Brain microvascular endothelial cell (primary cell): ENCODE measurements around the gene BMP7.
"Not testable (repeated sequence)": the region's sequence is repeated elsewhere in the genome, so short reads cannot be mapped to it uniquely, and the experiment has no call there.

Experiments
- DNase-seq: peaks from one replicate; pipeline ENCODE4 v3.0.0-alpha.2; 2020
- H3K27ac ChIP-seq: fragments of 250-450 bp; sonication (Bioruptor Pico); 2 replicates; pipeline ENCODE4 v1.5.1; 2020; ENCODE audit warnings: mild to moderate bottlenecking, moderate library complexity
- H3K27me3 ChIP-seq: fragments of 250-450 bp; sonication (Bioruptor Pico); replicated peaks from 2 replicates; pipeline ENCODE4 v1.5.1; 2020; ENCODE audit warnings: mild to moderate bottlenecking
- H3K36me3 ChIP-seq: fragments of 250-450 bp; sonication (Bioruptor Pico); replicated peaks from 2 replicates; pipeline ENCODE4 v1.5.1; 2020; ENCODE audit warnings: mild to moderate bottlenecking
- H3K4me3 ChIP-seq: 2 replicates; pipeline ENCODE4 v1.5.1; 2011; ENCODE audit warnings: low read depth, mild to moderate bottlenecking, control low read depth, low read length, moderate library complexity
- in situ Hi-C: cut with HindIII; loops from 2 replicates; pipeline ENCODE4 v1.10.0; 2017; ENCODE audit warnings: low sequenced_read_pairs, low pct_ligation_motif_present
- TF ChIP-seq, protein P1 (sequence below): IDR thresholded peaks from 2 replicates; pipeline ENCODE4 v1.5.1; 2011; ENCODE audit warnings: low read depth, mild to moderate bottlenecking, moderate library complexity, low read length, control low read depth, inconsistent platforms; ENCODE audit errors: missing control alignments

Gene BMP7

GRCh38 chr20:57287007-57287880 is 20.8 kb upstream of the BMP7 start:
- H3K4me3 ChIP-seq, result no peak overlapping the region
- H3K27me3 ChIP-seq, result peaks cover 44% of the 10 kb centered on the region
- no peak for DNase-seq
- TF ChIP-seq, protein P1, sequence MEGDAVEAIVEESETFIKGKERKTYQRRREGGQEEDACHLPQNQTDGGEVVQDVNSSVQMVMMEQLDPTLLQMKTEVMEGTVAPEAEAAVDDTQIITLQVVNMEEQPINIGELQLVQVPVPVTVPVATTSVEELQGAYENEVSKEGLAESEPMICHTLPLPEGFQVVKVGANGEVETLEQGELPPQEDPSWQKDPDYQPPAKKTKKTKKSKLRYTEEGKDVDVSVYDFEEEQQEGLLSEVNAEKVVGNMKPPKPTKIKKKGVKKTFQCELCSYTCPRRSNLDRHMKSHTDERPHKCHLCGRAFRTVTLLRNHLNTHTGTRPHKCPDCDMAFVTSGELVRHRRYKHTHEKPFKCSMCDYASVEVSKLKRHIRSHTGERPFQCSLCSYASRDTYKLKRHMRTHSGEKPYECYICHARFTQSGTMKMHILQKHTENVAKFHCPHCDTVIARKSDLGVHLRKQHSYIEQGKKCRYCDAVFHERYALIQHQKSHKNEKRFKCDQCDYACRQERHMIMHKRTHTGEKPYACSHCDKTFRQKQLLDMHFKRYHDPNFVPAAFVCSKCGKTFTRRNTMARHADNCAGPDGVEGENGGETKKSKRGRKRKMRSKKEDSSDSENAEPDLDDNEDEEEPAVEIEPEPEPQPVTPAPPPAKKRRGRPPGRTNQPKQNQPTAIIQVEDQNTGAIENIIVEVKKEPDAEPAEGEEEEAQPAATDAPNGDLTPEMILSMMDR, result no peak
- in situ Hi-C loops, result no loop called here
- no peaks in the 10 kb centered on the region for H3K36me3 ChIP-seq
- no peak overlapping the region for H3K27ac ChIP-seq

DNA sequence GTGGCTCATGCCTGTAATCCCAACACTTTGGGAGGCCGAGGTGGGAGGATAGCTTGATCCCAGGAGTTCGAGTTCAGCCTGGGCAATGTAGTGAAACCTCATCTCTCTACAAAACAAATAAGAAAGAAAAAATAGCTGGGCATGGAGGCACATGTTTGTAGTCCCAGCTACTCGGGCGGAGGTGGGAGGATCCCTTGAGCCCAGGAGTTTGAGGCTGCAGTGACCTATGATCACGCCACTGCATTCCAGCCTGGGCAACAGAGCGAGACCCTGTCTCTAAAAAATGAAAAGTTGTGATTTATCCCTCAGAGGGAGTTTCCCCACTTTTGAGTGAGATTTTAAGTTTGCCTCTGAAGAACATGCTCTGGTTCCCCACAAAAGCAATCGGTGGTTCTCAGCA is 17.4 kb upstream of the BMP7 start:
- DNase-seq, result no peak
- no peak overlapping the region for H3K27ac ChIP-seq
- no peaks in the 10 kb centered on the region for H3K36me3 ChIP-seq
- TF ChIP-seq, protein P1, result no peak
- in situ Hi-C loops, result no loop called here
- H3K4me3 ChIP-seq, result no peak overlapping the region
- peaks cover 40% of the 10 kb centered on the region for H3K27me3 ChIP-seq

DNA sequence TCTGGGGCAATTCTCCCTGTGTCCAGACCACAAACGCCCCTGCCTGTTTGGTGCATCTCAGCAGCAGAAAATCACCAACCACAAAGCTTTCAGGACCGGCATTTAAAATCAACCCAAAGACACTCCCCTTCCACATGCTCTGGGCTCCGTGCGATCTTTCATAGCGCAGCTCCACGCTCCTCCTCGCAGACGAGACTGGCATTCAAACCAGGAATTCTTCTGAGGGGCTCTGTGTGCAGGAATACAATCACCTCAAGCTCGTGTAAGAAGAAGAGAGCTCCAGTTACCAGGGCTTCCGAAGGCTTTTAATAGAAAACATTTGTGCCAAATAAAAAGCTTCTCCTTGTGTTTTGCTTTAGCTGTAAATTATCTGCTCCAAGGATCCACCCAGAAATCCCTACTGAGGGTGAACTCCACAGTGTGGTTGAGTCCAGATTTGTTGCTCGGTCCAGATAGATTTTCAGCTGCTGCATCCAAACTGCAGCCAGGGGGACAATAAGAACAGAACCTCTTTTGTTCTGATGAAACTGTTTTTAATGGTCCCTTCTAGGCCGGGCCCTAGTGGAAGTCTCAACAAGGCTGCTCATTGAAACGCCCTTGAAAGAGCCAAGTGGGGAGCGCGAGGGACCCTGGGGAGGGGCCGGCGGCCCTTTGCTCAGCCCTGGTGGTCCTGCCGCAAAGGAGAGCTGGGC is 16.4 kb upstream of the BMP7 start:
- no peak overlapping the region for H3K27ac ChIP-seq
- no peak overlapping the region for H3K4me3 ChIP-seq
- H3K27me3 ChIP-seq, result peaks cover 32% of the 10 kb centered on the region
- no peaks in the 10 kb centered on the region for H3K36me3 ChIP-seq
- in situ Hi-C loops, result no loop called here
- DNase-seq, result no peak
- TF ChIP-seq, protein P1, result no peak

DNA sequence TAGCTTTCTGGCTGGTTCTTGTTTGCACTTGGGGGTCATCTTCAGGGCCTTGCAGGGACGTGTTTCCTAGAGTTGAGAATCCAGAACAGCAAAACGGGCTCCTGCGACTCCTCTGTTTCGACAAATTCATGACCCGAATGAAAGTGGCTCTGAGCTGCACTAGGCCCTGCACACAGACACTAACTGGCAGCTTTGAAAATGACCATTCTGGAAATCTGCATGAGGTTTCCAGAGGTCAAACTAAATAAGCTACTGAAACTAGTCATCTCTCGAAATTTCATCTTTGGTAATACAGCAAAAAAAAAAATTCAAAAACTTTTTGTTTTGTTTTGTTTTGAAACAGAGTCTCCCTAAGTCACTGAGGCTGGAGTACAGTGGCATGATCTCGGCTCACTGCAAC is 15.5 kb upstream of the BMP7 start:
- Histone ChIP-seq H3K27me3 (peaks cover 27% of the 10 kb centered on the region), H3K36me3 (no peaks in the 10 kb centered on the region), H3K4me3 (no peak overlapping the region), H3K27ac (no peak overlapping the region)
- TF ChIP-seq, protein P1, result no peak
- in situ Hi-C loops, result no loop called here
- no peak for DNase-seq

DNA sequence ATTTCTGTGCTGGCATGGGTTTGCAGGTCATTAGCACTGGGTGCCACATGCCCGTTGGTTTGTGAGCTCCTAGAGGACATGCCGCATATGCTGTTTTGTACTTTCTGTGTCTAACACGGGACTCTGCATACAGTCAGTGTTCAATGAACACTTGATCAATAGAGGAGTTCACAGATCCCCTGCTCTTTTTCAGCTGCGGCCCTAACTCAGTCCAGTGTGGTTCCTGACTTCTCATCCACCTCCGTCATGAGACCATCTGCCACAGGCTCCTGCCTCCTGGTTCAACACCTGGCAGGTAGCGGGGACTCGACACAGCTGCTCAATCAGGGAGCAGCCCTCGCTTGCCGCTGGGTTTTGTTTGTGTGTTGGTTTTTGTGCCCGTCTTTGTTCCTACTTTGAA is 13.8 kb upstream of the BMP7 start:
- Histone ChIP-seq H3K36me3 (no peaks in the 10 kb centered on the region), H3K4me3 (no peak overlapping the region), H3K27me3 (peaks cover 23% of the 10 kb centered on the region), H3K27ac (no peak overlapping the region)
- no peak for DNase-seq
- in situ Hi-C loops, result no loop called here
- TF ChIP-seq, protein P1, result no peak

DNA sequence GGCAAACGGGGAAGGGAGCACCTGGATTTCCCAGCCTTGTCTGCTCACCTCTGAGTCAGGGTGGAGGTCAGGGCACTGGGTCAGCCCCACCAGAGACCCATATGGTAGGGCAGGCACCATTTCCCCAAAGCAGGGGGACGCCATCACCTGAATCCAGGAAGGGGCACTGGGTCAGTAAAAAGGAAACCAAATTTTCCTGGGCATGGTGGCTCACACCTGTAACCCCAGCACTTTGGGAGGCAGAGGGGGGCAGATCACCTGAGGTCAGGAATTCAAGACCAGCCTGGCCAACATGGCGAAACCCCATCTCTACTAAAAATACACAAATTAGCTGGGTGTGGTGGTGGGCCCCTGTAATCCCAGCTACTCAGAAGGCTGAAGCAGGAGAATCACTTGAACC is 13.1 kb upstream of the BMP7 start:
- H3K27ac ChIP-seq, DNase-seq, in situ Hi-C loops, H3K36me3 ChIP-seq, H3K4me3 ChIP-seq: not testable (repeated sequence)
- H3K27me3 ChIP-seq, result peaks cover 23% of the 10 kb centered on the region
